ENCODE data around the gene CCDC47.
"Not testable (repeated sequence)": the region's sequence is repeated elsewhere in the genome, so short reads cannot be mapped to it uniquely, and the experiment has no call there.

The CCDC47 gene

GRCh38 chr17:63780928-63781327 is 7.5 kb upstream of the CCDC47 start:
- DNase-seq: no peak

- DNase-seq: no peak
Measured at GRCh38 chr17:63780507-63780906, 7.1 kb upstream of the CCDC47 start.

GRCh38 chr17:63775420-63775819 is 2.0 kb upstream of the CCDC47 start:
- no peak for DNase-seq

- no peak for DNase-seq
Measured at GRCh38 chr17:63774969-63775265, 1.5 kb upstream of the CCDC47 start.

GRCh38 chr17:63774141-63774968 is 958 bp upstream of the CCDC47 start, which contains the start of gene DDX42:
TSS of gene DDX42 (plus strand) at chr17:63774170. CDS start at chr17:63787050, 12,880 bp downstream.
- no peak for DNase-seq

GRCh38 chr17:63772801-63773271 is 561 bp downstream of the CCDC47 start:
- no peak for DNase-seq

GRCh38 chr17:63768433-63768832 is 5.0 kb downstream of the CCDC47 start:
- no peak for DNase-seq

- DNase-seq: no peak
Measured at GRCh38 chr17:63766754-63767153, 6.6 kb downstream of the CCDC47 start.

- DNase-seq: peak; percentile 53
Measured at GRCh38 chr17:63764716-63765115, 8.7 kb downstream of the CCDC47 start.

GRCh38 chr17:63762161-63763078 is 11.0 kb downstream of the CCDC47 start:
- DNase-seq: no peak

GRCh38 chr17:63760771-63761539 is 12.4 kb downstream of the CCDC47 start:
- DNase-seq: no peak

GRCh38 chr17:63758428-63758827 is 15.0 kb downstream of the CCDC47 start:
- DNase-seq: no peak

- no peak for DNase-seq
Measured at GRCh38 chr17:63754046-63754445, 19.4 kb downstream of the CCDC47 start.

GRCh38 chr17:63753215-63753614 is 20.2 kb downstream of the CCDC47 start:
- DNase-seq: no peak

- DNase-seq: no peak
Measured at GRCh38 chr17:63752707-63753106, 20.7 kb downstream of the CCDC47 start.

GRCh38 chr17:63751806-63752205 is 21.6 kb downstream of the CCDC47 start:
- no peak for DNase-seq

- peak; percentile 95 for DNase-seq
Measured at GRCh38 chr17:63741408-63742173, 31.8 kb downstream of the CCDC47 start, which contains the start of gene STRADA. TSS of gene STRADA (minus strand) at chr17:63741799. CDS start at chr17:63728369, 13,430 bp downstream.

GRCh38 chr17:63741143-63741407 is 32.3 kb downstream of the CCDC47 start:
- DNase-seq: no peak

GRCh38 chr17:63740464-63741142 is 32.8 kb downstream of the CCDC47 start:
- no peak for DNase-seq

GRCh38 chr17:63735691-63736090 is 37.7 kb downstream of the CCDC47 start:
- DNase-seq: no peak

GRCh38 chr17:63722403-63722802 is 51.0 kb downstream of the CCDC47 start:
- DNase-seq: no peak

- DNase-seq: not testable (repeated sequence)
Measured at GRCh38 chr17:63720194-63720593, 53.2 kb downstream of the CCDC47 start.

Measured in NCI-H1694 (cell line).